ENCODE measurements around the gene RPL7A.
"Not testable (repeated sequence)": the region's sequence is repeated elsewhere in the genome, so short reads cannot be mapped to it uniquely, and the experiment has no call there.

RPL7A gene

GRCh38 chr9:133370685-133371084 is 22.7 kb downstream of the RPL7A start:
- no peak for DNase-seq

- DNase-seq: peak; percentile 85
These were observed 23.3 kb downstream of the RPL7A start for GRCh38 chr9:133371261-133371711.

GRCh38 chr9:133372144-133372543 is 24.1 kb downstream of the RPL7A start:
- no peak for DNase-seq

GRCh38 chr9:133374612-133375115 is 26.6 kb downstream of the RPL7A start:
- DNase-seq: peak; percentile 69

GRCh38 chr9:133375116-133375723 is 27.2 kb downstream of the RPL7A start:
- DNase-seq: peak; percentile 72

GRCh38 chr9:133375724-133376654 is 28.0 kb downstream of the RPL7A start, which contains the start of the genes STKLD1 and SURF4:
TSS of gene STKLD1 (plus strand) at chr9:133376366. CDS start at chr9:133376474, 108 bp downstream.
TSS of gene SURF4 (minus strand) at chr9:133376060. CDS start at chr9:133375969, 91 bp downstream.
- peak; percentile 99 for DNase-seq

GRCh38 chr9:133377280-133377679 is 29.3 kb downstream of the RPL7A start:
- DNase-seq: not testable (repeated sequence)

GRCh38 chr9:133377721-133378216 is 29.8 kb downstream of the RPL7A start:
- no peak for DNase-seq

- no peak for DNase-seq
These were observed 30.5 kb downstream of the RPL7A start for GRCh38 chr9:133378408-133378962.

GRCh38 chr9:133379153-133380086 is 31.4 kb downstream of the RPL7A start:
- no peak for DNase-seq

- DNase-seq: no peak
These were observed 32.7 kb downstream of the RPL7A start for GRCh38 chr9:133380734-133381133.

- DNase-seq: no peak
These were observed 34.6 kb downstream of the RPL7A start for GRCh38 chr9:133382507-133383141.

GRCh38 chr9:133383438-133383837 is 35.4 kb downstream of the RPL7A start:
- no peak for DNase-seq

GRCh38 chr9:133384736-133385321 is 36.8 kb downstream of the RPL7A start:
- DNase-seq: no peak

GRCh38 chr9:133385452-133385851 is 37.4 kb downstream of the RPL7A start:
- no peak for DNase-seq

GRCh38 chr9:133386338-133386737 is 38.3 kb downstream of the RPL7A start:
- DNase-seq: no peak

GRCh38 chr9:133387680-133388079 is 39.7 kb downstream of the RPL7A start:
- DNase-seq: no peak

GRCh38 chr9:133389025-133389557 is 41.1 kb downstream of the RPL7A start:
- no peak for DNase-seq

- DNase-seq: no peak
These were observed 41.5 kb downstream of the RPL7A start for GRCh38 chr9:133389562-133389961.

- DNase-seq: no peak
These were observed 42.7 kb downstream of the RPL7A start for GRCh38 chr9:133390713-133391112.

GRCh38 chr9:133391449-133391848 is 43.4 kb downstream of the RPL7A start:
- not testable (repeated sequence) for DNase-seq

Data from activated CD8-positive, alpha-beta memory T cell treated with anti-CD3 and anti-CD28 coated beads for 24 hours (primary cell).